Central memory CD8-positive, alpha-beta T cell (primary cell): ENCODE measurements around the gene IRF4.

Source experiments
- ATAC-seq: fragments of 150-1000 bp; cut with Tn5 transposase; replicated peaks from 2 replicates; pipeline ENCODE4 v1.10.0; 2022; ENCODE audit warnings: mild to moderate bottlenecking, moderate FRiP score, moderate number of reproducible peaks; ENCODE audit not compliant: poor library complexity, severe bottlenecking; ENCODE audit errors: extremely low read depth
- DNase-seq, 2 donors: peaks; one replicate each; pipeline ENCODE4 v3.0.0; 2021; ENCODE audit warnings: low spot score in 2 of 2
- H3K27ac Mint-ChIP-seq: one replicate; pipeline ENCODE4 v1.8.0; 2022; ENCODE audit warnings: low read depth, mild to moderate bottlenecking, moderate library complexity, mixed read lengths
- H3K27me3 Mint-ChIP-seq: one replicate; pipeline ENCODE4 v1.8.0; 2022; ENCODE audit warnings: mixed read lengths
- H3K36me3 Mint-ChIP-seq: one replicate; pipeline ENCODE4 v1.8.0; 2022; ENCODE audit warnings: mild to moderate bottlenecking, moderate library complexity, mixed read lengths; ENCODE audit not compliant: insufficient read depth
- H3K4me1 Mint-ChIP-seq: one replicate; pipeline ENCODE4 v1.8.0; 2022; ENCODE audit warnings: mixed read lengths
- H3K4me3 Mint-ChIP-seq: one replicate; pipeline ENCODE4 v1.8.0; 2022; ENCODE audit warnings: mild to moderate bottlenecking, moderate library complexity, mixed read lengths
- H3K9me3 Mint-ChIP-seq: one replicate; pipeline ENCODE4 v1.8.0; 2022; ENCODE audit warnings: mixed read lengths

The IRF4 gene

DNA sequence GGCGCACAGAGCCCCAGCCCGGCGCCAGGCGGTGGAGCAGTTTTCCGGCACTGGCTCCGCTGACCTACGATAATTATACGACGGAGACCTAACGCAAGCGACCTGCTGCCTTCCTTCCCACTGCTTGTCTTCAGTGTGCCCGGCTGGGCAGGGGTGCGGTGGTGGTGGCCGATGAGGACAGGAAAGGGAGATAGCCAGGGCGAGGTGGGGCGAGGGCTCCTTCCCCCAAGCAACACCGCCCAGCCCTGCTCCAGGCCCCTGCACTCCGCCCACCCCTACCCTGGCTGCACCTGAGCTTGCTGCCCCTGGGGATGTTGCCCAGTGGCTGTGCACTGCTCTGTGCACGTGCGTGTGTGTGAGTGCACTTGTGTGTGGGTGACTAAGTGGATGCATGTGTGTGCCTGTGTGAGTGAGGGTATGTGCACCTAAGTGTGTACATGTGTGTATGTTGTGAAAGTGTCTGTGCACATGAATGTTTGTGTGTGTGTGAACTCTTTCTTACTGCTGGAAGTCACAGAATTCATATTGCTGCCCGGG is 42.6 kb upstream of the IRF4 start:
- Mint-ChIP-seq H3K36me3 (peaks cover 23% of the 10 kb centered on the region), H3K4me1 (peaks cover 3% of the 10 kb centered on the region)

DNA sequence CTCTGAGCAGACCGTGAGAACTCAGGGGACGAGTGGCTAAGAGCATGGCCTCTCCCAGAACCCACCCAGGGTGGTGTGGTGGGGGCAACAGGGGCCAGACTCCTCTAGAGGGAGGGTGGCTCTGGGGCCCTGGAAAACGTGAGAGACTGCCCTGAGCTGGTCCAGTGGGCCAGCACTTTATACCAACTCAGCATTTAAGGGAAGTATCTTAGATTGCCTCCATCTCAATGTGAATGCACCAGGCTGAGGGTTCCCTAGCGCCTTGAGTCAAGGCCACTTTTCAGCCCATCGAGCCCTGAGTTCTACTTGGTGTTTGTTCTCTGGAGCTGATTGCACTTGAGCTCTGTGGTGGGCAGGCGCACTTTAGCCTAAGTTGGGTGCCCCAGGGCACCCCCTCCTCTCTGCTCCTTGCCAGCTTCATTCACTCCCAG is 42.0 kb upstream of the IRF4 start:
- H3K27me3 Mint-ChIP-seq: no peaks in the 10 kb centered on the region
- DNase-seq (no peak), ATAC-seq (no peak)
- H3K4me1 Mint-ChIP-seq: no peaks in the 10 kb centered on the region
- H3K36me3 Mint-ChIP-seq: peaks cover 20% of the 10 kb centered on the region
- no peak overlapping the region for H3K27ac Mint-ChIP-seq
- H3K9me3 Mint-ChIP-seq: no peaks in the 10 kb centered on the region
- no peak overlapping the region for H3K4me3 Mint-ChIP-seq

More for the DNA sequence above, 42.6 kb upstream of the IRF4 start:
- ATAC-seq (no peak), DNase-seq (no peak)
- H3K9me3 Mint-ChIP-seq: no peaks in the 10 kb centered on the region
- no peak overlapping the region for H3K4me3 Mint-ChIP-seq
- H3K27ac Mint-ChIP-seq: no peak overlapping the region
- no peaks in the 10 kb centered on the region for H3K27me3 Mint-ChIP-seq

- Mint-ChIP-seq H3K4me3 (no peak overlapping the region), H3K27me3 (no peaks in the 10 kb centered on the region), H3K4me1 (no peaks in the 10 kb centered on the region), H3K9me3 (no peaks in the 10 kb centered on the region), H3K36me3 (peaks cover 20% of the 10 kb centered on the region), H3K27ac (no peak overlapping the region)
- DNase-seq (no peak), ATAC-seq (no peak)
Measured at GRCh38 chr6:350371-350770, 41.2 kb upstream of the IRF4 start.

GRCh38 chr6:351011-351866 is 40.3 kb upstream of the IRF4 start:
- DNase-seq: no peak
- Mint-ChIP-seq H3K4me3 (no peak overlapping the region), H3K9me3 (no peaks in the 10 kb centered on the region), H3K36me3 (peaks cover 20% of the 10 kb centered on the region), H3K27me3 (no peaks in the 10 kb centered on the region), H3K27ac (no peak overlapping the region), H3K4me1 (no peaks in the 10 kb centered on the region)
- no peak for ATAC-seq

- no peaks in the 10 kb centered on the region for H3K9me3 Mint-ChIP-seq
- DNase-seq (no peak), ATAC-seq (no peak)
- peaks cover 22% of the 10 kb centered on the region for H3K36me3 Mint-ChIP-seq
- H3K4me1 Mint-ChIP-seq: no peaks in the 10 kb centered on the region
- H3K4me3 Mint-ChIP-seq: no peak overlapping the region
- no peak overlapping the region for H3K27ac Mint-ChIP-seq
- no peaks in the 10 kb centered on the region for H3K27me3 Mint-ChIP-seq
Measured at GRCh38 chr6:351867-352289, 39.7 kb upstream of the IRF4 start.

GRCh38 chr6:352474-352873 is 39.1 kb upstream of the IRF4 start:
- Mint-ChIP-seq H3K4me1 (peaks cover under 1% of the 10 kb centered on the region), H3K27me3 (no peaks in the 10 kb centered on the region), H3K9me3 (no peaks in the 10 kb centered on the region), H3K4me3 (no peak overlapping the region), H3K36me3 (peaks cover 22% of the 10 kb centered on the region), H3K27ac (no peak overlapping the region)
- DNase-seq (no peak), ATAC-seq (no peak)

GRCh38 chr6:352896-353470 is 38.6 kb upstream of the IRF4 start:
- Mint-ChIP-seq H3K4me3 (no peak overlapping the region), H3K36me3 (peaks cover 18% of the 10 kb centered on the region), H3K4me1 (peaks cover 5% of the 10 kb centered on the region), H3K9me3 (no peaks in the 10 kb centered on the region), H3K27ac (no peak overlapping the region), H3K27me3 (no peaks in the 10 kb centered on the region)
- DNase-seq (no peak), ATAC-seq (no peak)

DNA sequence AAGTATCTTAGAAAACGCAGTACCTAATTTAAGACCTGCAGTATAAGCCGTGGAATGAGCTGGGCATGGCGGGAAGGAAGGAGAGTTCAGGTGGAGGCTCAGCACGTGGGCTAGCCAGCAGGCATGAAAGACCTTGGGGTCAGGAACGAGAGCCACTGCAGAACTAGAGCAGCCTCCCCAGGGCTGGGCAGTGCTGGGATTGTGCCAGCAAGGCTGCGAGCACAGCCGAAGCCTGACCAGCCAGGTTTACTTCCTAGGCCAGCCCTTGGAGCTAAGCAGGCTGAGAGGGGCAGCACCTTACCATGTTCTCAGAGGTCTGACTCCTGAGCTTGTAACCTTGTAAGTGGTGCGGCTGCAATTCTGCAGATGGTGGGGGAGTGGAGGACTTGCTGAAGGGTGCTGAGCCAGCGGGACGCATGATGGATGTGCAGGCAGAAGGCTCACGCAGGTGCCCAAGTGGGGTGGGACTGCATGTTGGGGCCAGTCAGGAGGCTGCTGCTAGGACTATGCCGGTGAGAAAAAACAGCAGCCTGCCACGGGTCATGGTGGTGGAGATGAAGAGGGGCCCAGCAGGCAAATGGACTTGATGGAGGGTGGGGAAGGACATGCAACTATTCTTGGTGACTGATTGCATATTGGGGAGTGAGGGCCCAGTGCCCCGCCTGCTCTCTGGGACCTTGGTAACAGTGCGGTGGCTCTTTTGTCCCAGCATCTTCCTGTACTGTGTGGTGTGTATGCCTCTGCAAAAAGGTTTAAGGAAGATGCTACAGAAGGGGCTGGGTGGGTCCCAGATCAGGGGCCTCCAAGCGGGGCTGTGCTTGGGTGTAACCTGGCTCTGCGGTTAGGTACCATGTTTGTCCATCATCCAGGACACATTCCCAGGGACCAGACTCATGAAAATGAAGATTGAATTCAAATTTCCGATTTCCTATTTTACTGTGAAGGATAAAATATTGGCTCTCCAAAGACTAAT is 37.6 kb upstream of the IRF4 start:
- Mint-ChIP-seq H3K9me3 (no peaks in the 10 kb centered on the region), H3K27me3 (no peaks in the 10 kb centered on the region), H3K36me3 (peaks cover 10% of the 10 kb centered on the region), H3K27ac (peak overlapping the region; percentile 35), H3K4me1 (peaks cover 15% of the 10 kb centered on the region), H3K4me3 (no peak overlapping the region)
- DNase-seq: no peak
- no peak for ATAC-seq

DNA sequence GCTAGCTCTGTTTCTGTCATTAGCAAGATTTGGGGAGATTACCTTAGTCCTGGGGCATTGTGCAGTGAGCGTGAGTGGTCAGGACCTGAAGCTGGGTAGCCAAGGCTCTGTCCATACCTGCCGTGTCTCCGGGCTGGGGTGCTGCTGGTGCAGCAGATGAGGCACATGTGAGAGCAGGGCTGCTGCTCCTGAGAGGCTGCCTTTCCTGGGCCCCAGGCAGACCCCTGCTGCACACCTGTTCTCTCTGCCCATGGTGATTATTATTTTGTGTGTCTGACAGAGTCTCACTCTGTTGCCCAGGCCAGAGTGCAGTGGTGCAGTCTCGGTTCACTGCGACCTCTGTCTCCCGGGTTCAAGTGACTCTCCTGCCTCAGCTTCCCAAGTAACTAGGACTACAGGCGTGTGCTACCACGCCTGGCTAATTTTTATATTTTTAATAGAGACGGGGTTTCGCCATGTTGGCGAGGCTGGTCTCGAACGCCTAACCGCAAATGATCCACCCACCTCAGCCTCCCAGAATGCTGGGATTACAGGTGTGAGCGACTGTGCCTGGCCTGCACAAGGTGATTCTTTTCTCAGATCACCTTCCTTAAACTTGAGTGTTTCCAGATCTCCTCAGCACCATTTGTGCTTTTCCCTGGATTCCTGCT is 36.8 kb upstream of the IRF4 start:
- Mint-ChIP-seq H3K4me3 (no peak overlapping the region), H3K36me3 (peaks cover 6% of the 10 kb centered on the region), H3K4me1 (peaks cover 20% of the 10 kb centered on the region), H3K9me3 (no peaks in the 10 kb centered on the region), H3K27me3 (no peaks in the 10 kb centered on the region), H3K27ac (no peak overlapping the region)
- DNase-seq (no peak), ATAC-seq (no peak)

- Mint-ChIP-seq H3K4me1 (peaks cover 20% of the 10 kb centered on the region), H3K9me3 (no peaks in the 10 kb centered on the region), H3K27ac (no peak overlapping the region), H3K36me3 (peaks cover 3% of the 10 kb centered on the region), H3K4me3 (no peak overlapping the region), H3K27me3 (no peaks in the 10 kb centered on the region)
- ATAC-seq (no peak), DNase-seq (no peak)
Measured at GRCh38 chr6:355373-356208, 36.0 kb upstream of the IRF4 start.

DNA sequence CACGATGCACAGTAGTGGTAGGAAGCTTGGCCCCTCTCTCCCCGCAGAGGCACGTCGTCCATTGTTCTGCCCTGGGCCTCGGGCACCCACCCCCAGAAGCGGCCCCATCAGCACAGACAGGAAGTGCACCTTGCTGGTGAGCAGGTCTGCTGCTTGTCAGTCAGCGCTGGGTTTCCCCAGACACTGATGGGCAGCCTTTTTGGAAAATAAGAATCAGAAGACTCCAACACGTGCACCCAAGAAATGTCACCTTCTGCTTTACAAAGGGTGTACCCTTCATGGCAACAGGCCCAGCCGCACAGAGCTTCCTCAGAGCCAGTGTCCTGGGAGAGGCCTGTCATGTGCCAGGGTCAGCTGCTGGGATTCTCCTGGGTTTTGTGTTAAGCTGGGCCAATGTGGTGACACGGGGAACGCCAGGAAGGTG is 34.7 kb upstream of the IRF4 start:
- Mint-ChIP-seq H3K4me1 (peaks cover 20% of the 10 kb centered on the region), H3K36me3 (peaks cover 3% of the 10 kb centered on the region)

More for the DNA sequence above, 34.7 kb upstream of the IRF4 start:
- Mint-ChIP-seq H3K9me3 (no peaks in the 10 kb centered on the region), H3K27ac (peak overlapping the region; percentile 50), H3K27me3 (no peaks in the 10 kb centered on the region), H3K4me3 (no peak overlapping the region)
- DNase-seq (no peak), ATAC-seq (no peak)
